T-helper 22 cell (primary cell): ENCODE data around the gene CELF2.

Experiments used
- DNase-seq: peaks from one replicate; pipeline ENCODE4 v3.0.0-alpha.2; 2020; ENCODE audit warnings: low read depth

Gene CELF2

DNA sequence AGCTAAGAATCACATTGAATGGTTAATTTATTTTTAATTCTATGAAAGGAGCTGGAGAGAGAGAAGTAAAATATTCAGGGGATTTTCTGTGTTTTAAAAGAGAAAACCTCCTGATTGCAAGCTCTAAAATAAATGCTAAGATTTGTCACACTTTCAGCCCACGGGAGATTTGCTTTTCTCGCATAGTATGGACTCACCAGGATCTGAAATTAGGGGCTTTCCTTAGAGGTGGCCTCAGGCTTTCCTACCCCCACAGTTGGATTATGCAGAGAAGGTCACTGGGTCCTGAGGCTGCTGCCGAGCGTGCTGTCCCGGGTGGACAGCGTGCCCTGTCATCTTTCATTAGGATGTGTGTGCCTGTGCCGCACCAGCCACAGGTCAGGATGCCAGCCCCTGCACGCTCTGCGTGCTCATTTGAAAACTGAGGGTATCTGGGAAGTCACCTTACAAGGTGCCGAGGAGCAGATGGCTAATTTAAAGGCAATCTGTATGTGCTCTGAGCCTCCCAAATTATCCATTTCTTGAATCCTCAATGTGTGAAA lies 258.8 kb downstream of the CELF2 start:
- DNase-seq: no peak

DNA sequence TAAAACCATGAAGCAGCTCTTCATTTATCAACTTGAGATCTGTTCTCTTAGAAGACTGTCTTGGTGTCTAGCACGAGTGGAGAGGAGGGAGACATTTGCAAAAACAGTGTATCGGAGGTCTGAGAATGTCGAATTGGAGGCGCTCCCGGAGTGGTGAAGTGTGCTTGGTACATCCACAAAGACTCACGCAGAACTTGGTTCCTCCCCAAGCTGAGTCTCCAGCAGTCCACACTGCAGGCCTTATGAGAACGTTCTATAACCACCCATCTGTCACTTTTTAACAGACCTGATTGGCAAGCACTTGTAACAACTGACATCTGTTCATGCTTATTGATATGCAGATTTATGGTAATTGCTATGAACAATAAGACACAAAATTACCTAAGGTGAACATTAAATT lies 261.6 kb downstream of the CELF2 start:
- DNase-seq: no peak

DNA sequence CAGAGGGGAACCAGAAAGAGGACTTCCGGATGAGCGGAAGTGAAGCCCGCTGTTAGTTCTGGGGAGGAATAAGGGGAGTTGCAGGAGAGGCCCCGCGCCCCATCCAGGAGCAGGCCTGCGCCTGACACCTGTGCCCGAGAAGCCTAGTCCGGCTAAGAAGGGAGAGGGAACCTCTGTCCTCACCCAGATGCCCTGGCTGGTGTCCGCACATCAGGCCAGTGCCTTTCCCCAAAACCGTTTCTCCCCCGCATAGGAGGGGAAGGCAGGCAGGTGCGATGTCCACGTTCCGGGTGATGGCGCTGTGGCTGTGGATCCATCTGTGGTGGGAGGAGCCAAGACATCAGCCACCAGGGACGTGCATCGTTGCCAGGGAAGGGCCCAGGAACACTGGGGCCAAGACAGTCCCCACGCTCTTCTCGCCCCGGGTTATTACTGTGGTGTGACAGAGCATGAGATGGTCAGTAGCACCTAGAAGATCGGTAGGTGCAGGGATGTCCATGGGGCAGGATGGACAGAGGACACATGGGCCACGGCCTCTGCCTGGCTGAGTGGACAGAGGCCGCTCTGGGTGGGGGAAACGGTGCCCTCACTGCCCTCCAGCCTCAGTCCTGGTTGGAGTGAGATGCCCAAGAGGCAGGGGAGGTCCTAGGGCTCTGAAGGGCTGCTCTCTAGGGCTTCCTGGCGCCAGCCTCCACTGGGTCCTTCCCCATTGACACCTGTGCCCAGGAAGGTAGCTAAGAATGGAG lies 262.7 kb downstream of the CELF2 start:
- DNase-seq: no peak

DNA sequence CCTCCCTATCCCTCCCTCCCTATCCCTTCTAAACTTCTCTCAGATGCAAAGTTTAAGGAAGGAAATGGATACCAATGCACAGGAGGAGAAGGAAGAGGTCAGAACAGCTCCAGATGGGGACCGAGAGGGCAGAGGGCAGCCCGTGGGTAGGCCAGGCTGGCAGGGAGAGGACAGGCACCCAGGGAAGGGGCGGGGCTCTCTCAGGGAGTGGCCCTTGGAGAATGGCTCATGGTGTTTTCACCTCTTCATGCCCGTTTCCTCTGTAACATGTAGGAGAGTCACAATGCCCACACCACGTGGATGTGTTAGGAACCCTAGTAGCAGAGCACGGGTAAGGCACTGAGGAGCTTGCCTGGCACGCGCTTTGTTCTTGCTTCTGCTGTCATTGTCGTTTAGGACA lies 264.5 kb downstream of the CELF2 start:
- no peak for DNase-seq

GRCh38 chr10:11282661-11283060 lies 265.0 kb downstream of the CELF2 start:
- no peak for DNase-seq

- no peak for DNase-seq
These were observed 266.8 kb downstream of the CELF2 start for GRCh38 chr10:11284291-11285085.

- no peak for DNase-seq
These were observed 267.5 kb downstream of the CELF2 start for GRCh38 chr10:11285171-11285570.

GRCh38 chr10:11286261-11286852 lies 268.7 kb downstream of the CELF2 start:
- no peak for DNase-seq

DNA sequence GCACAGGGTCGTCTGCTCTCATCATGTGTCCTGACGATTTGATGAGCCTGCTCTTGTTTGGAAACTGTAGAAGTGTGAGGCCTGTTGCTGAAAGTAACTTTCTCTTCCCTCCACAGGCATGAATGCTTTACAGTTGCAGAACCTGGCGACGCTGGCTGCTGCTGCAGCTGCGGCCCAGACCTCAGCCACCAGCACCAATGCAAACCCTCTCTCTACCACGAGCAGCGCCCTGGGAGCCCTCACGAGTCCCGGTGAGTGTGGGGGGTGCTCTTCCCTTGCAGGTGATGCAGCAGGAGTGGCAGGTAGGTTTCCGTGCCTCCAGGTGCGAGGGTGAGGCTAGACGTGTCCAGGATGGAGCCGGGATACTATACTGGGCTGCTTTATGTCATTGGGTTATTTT lies 270.6 kb downstream of the CELF2 start:
- no peak for DNase-seq

DNA sequence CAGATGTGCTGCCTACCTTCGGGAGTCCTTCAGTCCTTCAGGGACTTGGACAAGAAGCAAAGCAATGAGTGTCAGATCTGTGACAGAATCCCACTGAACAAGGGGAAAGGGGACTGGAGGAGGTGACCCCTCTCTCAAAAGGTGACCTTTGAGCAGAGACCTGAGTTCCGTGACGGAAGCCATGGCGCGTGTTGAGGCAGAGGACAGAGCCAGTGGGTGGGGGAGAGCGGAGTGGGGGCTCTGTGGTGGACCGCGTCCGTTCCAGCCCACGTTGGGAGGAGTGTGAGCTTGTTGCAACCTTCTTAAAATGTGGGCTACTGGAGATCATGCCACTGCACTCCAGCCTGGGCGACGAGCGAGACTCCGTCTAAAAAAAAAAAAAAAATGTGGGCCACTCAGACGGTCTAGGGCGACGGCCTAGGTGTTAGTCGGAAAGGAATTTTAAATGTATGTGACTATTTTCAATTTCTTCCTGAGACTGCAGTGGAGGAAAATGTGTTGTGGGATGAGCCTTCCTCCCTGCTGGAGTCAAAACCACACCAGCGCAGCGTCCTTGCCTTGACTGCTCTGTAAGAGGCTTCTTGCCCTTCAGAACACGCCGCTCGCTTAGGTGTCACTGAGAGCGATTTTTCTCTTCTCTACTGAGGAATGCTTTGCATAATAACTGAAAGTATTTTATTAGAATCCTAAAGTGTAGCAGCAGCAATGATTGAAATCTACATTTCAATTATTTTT lies 272.7 kb downstream of the CELF2 start:
- no peak for DNase-seq

GRCh38 chr10:11292576-11293302 lies 275.1 kb downstream of the CELF2 start:
- DNase-seq: no peak

DNA sequence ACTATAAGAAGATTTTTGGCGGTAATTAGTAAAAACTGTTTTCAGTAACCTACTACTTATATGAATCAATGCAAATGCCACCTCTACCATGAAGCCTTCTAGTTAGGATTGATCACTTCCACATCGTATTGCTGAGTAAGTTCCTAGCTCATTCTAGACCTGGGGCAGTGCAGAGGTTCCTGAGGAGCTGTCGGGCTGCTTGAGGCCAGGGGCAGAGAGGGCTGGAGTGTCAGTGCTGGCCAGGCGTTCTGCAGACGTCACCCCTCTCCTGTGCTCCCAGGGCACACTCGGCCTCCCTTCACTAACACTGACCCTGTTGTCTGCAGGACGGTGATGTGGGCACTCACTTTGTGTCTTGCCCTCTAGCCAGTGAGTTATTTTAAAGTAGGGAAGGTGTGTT lies 275.7 kb downstream of the CELF2 start:
- no peak for DNase-seq

DNA sequence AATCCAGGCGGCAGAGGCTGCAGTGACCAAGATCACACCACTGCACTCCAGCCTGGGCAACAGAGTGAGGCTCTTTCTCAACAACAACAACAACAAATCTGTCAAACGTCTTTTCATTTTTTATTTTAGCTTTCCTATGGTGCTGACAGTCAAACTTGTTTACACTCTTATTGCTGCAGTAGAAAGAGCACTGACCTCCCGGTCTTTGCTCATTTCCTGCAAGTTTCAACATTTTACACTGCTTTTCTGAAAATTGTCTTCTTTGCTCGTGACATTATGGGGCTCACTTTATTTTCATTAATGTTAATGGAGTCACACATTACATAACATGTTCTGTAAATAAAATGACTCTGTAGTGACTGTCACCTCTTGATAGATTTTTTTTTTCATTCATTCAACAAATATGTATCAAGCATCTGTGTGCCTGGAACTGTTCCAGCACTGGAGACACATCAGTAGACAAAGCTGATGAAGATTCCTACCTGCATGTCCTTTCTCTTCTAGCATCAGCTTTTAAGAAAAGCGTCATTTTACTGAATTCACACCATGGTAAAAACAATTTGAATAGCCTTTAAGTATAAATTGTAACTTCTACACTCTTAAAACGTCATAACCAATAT lies 277.3 kb downstream of the CELF2 start:
- no peak for DNase-seq

DNA sequence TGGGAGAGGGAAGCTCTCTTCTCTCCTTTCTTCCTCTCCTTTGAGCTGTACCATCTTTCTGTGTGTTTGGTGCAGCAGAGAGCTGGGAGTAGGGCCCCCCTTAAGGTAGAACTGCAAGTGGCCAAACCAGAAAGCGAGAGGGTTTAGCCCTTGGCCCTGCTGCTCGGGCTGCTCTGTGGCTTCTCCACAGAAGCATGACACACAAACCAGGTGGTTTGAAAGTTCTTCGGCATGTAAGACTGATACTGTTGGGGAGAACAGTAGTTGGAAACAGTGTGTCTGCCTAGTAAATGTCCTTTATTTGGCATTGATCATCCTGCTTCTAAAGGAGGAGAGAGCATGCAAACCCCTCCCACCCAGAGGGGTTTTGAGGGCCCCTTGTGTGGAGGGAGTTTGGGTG lies 277.8 kb downstream of the CELF2 start:
- DNase-seq: no peak

- DNase-seq: no peak
These were observed 279.5 kb downstream of the CELF2 start for GRCh38 chr10:11297136-11297535.

DNA sequence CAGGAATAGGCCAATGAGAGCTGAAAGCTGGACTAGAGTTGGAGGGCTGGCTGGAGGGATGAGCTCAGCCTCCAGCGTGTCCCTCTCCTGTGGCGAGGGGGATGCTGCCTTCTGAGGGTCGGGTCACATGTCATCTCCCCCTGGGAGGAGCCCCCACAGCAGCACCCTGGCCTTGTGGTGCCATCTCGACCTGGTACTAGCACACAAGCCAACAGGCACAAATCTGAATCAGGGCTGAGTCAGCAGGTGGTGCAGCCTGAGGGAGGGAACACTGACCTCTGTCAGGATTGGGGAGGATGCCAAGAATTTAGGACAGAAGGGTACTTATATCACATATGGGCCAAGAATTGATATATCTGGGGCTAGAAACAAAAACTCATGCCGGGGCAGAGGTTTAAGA lies 280.4 kb downstream of the CELF2 start:
- DNase-seq: no peak

GRCh38 chr10:11299125-11299524 lies 281.5 kb downstream of the CELF2 start:
- DNase-seq: no peak

DNA sequence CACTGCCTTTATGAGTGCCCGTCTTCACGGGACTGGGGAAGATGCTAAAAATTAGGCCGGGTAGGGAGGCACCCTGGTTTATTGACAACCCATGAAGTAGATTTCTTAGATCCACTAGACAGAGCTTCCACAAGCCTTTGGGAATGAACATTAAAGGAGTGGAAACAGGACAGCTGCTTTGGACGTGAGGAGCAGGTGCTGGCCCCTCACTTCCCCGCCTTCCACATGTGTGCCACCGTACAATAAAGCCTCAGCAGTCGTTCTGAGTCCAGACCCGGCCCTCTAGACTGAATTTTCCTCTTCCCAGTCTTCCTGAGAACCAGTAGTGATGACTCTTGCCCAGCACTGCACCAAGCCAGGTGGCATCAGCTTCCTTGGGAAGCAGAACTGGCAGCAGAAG lies 282.4 kb downstream of the CELF2 start:
- DNase-seq: no peak

DNA sequence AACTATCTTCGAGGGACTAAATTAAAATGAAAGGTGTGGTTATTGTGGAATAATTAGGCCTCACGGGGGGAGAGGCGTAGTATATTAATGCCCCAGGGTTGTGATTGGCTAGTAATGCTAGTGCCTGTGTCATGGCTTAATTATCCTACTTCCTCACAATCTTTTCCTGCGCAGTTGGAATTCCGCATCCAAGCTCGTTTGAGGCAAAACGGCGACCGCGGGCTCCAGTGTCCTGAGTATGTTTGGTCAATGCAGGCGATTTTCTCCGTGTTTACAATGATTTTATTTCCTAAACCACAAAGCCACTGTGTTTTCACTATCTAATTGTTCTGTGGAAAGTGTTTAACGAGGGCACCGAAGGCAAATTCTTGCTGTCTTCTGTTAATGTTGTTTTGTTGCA lies 282.9 kb downstream of the CELF2 start:
- no peak for DNase-seq

DNA sequence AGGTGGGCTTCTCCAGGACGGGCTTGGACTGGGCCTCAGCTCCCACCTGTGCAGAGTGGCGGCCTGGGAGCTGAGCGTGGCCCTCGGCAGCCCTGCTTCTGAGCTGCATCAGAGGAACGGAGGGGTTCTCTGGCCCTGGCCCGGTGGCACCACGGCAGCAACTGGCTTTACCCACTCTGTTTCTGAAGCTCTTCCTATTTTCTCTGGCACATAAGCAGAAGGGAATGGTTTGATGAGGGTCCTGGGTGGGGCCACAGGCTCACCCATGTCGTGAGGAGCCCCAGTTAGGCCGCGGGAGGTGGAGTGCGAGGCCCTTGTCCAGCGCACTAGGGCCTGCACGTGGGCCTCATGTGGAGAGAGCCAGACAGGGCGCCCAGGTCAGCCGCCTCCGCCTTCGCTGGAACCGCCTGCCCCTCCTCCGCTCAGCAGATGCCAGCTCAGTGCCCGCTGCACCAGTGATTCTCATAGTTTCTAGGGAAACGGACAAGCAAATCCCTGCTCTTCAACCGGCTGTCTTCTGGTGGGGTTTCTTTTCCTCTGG lies 284.0 kb downstream of the CELF2 start:
- DNase-seq: no peak

GRCh38 chr10:11302181-11302580 lies 284.5 kb downstream of the CELF2 start:
- DNase-seq: no peak
